Gastrocnemius medialis (tissue), 4 donors: ENCODE results near the gene CUX1.

ENCODE experiments used
- POLR2A ChIP-seq, 2 donors: fragments of 450-650 bp; IDR thresholded peaks; one replicate each; pipeline ENCODE4 v1.6.1; 2017; ENCODE audit warnings: antibody characterized with exemption in 2 of 2, mild to moderate bottlenecking in 2 of 2, moderate library complexity in 2 of 2
- TF ChIP-seq, protein P1 (sequence below), 5 experiments: fragments of 450-650 bp in 3 of 5; fragments of 200-600 bp in 2 of 5; sonication (generic) in 2 of 5; IDR thresholded peaks in 4 of 5; conservative IDR thresholded peaks in 1 of 5; 1 replicate in 4 of 5; 2 replicates in 1 of 5; pipeline ENCODE4 v1.5.1; 2016 to 2019; ENCODE audit warnings: antibody characterized with exemption in 5 of 5, mild to moderate bottlenecking in 3 of 5, moderate library complexity in 3 of 5

DNA sequence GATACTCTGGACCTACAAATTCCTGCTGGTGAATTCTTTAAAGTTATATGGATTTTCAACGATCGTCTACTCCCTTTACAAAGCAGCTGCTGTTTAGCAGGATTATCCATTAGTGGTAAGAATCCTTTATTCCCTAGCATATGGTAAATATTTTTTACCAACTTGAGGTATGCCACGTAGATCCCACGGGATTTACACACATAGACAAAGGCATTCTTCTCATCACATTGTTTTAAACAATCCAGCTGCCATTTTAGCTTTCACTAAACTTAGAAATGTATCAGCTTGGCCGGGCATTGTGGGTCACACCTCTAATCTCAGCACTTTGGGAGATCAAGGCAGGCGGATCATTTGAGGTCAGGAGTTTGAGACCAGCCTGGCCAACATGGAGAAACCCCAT lies 321.2 kb downstream of the CUX1 start:
- TF ChIP-seq, protein P1, sequence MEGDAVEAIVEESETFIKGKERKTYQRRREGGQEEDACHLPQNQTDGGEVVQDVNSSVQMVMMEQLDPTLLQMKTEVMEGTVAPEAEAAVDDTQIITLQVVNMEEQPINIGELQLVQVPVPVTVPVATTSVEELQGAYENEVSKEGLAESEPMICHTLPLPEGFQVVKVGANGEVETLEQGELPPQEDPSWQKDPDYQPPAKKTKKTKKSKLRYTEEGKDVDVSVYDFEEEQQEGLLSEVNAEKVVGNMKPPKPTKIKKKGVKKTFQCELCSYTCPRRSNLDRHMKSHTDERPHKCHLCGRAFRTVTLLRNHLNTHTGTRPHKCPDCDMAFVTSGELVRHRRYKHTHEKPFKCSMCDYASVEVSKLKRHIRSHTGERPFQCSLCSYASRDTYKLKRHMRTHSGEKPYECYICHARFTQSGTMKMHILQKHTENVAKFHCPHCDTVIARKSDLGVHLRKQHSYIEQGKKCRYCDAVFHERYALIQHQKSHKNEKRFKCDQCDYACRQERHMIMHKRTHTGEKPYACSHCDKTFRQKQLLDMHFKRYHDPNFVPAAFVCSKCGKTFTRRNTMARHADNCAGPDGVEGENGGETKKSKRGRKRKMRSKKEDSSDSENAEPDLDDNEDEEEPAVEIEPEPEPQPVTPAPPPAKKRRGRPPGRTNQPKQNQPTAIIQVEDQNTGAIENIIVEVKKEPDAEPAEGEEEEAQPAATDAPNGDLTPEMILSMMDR (IDR thresholded peaks at IDR 0.05 in 4 of 5, conservative IDR thresholded peaks at IDR 0.05 in 1 of 5), result no peak
- TF ChIP-seq POLR2A (IDR thresholded peaks at IDR 0.05), result no peak
